ENCODE results near the gene CD200R1L. TPM values are rescaled to one million over a fixed set of nuclear protein-coding genes. Genes with fewer than 3 reads are reported as not detected.
"Not testable (repeated sequence)": the region's sequence is repeated elsewhere in the genome, so short reads cannot be mapped to it uniquely, and the experiment has no call there.

CD200R1L gene, protein sequence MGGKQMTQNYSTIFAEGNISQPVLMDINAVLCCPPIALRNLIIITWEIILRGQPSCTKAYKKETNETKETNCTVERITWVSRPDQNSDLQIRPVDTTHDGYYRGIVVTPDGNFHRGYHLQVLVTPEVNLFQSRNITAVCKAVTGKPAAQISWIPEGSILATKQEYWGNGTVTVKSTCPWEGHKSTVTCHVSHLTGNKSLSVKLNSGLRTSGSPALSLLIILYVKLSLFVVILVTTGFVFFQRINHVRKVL
- not detected in 2 replicates for total RNA-seq (2014; rRNA removed; shearing (Covaris generic))
- not detected in 2 replicates for polyA plus RNA-seq (2015; cell fraction: cytosol; rRNA removed)
- not detected in 2 replicates for polyA plus RNA-seq (2015; cell fraction: nucleus; rRNA removed)

DNA sequence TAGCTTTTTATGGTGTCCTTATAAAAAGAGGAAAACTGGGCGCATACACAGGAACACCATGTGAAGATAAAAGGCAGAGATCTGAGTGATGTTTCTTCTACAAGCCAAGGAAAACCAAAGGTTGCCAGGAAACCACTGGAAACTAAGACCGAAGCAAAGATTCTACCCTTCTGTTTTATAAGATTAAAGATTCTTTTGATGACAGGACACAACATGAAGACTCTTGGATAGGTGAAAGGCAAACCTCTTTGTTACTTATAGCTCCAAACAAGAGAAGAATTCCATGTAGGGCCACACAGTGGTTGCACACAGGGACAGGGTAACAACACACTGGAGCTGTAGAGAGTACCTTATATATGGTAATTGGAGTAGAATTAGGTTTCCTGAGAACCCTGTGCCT lies at the start of gene CD200R1L:
Gene CD200R1L, minus strand, starts transcription at position 101 of the 400 bp plus-strand sequence. CDS start 17,497 bp downstream, outside the sequence.
- no peak for DNase-seq (ENCODE audit: low read depth, low spot score)
- in situ Hi-C loops (cut with HindIII; ENCODE audit: low pct_unique_long_range_greater_than_20kb, low sequenced_read_pairs): no loop called here

DNA sequence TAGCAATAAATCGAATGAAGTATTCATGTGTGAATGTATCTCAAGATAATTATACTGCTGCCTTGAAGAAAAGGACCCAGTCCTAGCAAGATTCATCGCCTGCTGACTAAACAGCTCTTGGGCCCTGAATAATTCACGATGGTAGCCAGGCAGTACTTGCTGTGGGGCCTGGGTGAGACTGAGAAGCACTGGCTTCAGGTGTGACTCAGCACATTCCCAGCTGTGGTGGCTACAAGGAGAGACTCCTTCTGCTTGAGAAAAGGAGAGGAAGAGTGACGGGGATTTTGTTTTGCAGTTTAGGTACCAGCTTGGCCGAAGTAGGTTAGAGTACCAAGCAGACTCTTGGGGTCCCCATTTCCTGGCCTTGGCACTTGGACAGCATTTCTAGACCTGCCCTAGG lies 47.6 kb upstream of the CD200R1L start:
- DNase-seq (ENCODE audit: low read depth, low spot score): no peak
- in situ Hi-C loops (cut with HindIII; ENCODE audit: low pct_unique_long_range_greater_than_20kb, low sequenced_read_pairs): no loop called here

DNA sequence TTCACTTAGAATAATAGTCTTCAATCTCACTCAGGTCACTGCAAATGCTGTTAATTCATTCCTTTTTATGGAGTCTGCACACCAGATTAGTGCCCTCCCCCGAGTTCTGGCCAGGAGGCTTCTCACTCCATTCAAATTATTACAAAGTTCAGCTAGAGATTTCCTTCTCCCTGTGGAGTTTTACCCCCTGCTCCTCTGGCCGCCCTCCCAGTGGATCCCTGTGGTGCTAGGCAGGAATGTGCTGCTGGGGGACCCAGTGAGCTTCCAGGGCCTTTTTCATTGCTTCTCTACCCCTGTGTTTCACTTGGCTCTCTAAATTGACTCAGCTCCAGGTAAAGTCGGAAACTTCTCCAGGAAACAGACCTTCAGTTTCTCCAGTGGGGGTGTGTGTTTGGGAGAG lies 42.7 kb upstream of the CD200R1L start:
- in situ Hi-C loops (cut with HindIII; ENCODE audit: low pct_unique_long_range_greater_than_20kb, low sequenced_read_pairs): no loop called here

DNA sequence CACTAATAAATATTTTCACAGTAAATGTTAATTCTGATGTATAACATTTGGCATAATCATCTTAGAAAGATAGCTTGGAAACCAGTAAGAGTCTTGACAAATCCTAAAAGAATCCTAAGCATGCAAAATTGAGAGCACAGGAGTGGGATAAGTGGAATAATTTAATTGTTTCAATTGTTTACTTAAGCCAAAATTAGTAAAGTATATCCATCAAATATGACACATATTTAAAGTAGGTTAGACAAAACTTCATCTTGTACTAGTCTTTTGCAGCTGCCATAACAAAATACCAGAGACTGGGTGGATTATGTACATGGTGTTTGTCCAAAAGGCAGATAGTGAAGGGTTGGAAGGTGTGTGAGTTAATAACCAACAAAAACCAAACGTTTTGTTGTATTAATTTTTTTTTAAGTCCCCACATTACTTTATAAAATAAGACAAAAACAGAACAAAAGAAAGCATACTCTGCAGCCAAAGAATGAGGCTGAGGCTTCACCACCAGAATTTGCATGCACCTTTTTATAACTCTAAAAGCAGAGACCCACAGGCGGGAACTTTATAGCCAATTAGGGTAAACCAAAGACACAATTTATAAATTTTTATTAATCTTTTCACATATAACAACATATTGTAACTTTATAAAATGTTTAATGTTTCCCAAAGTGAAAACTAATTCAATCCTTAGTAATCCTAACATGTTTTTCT lies 41.9 kb upstream of the CD200R1L start:
- DNase-seq (ENCODE audit: low read depth, low spot score): no peak
- in situ Hi-C loops (cut with HindIII; ENCODE audit: low pct_unique_long_range_greater_than_20kb, low sequenced_read_pairs): no loop called here

More for the DNA sequence above, 42.7 kb upstream of the CD200R1L start:
- no peak for DNase-seq (ENCODE audit: low read depth, low spot score)

DNA sequence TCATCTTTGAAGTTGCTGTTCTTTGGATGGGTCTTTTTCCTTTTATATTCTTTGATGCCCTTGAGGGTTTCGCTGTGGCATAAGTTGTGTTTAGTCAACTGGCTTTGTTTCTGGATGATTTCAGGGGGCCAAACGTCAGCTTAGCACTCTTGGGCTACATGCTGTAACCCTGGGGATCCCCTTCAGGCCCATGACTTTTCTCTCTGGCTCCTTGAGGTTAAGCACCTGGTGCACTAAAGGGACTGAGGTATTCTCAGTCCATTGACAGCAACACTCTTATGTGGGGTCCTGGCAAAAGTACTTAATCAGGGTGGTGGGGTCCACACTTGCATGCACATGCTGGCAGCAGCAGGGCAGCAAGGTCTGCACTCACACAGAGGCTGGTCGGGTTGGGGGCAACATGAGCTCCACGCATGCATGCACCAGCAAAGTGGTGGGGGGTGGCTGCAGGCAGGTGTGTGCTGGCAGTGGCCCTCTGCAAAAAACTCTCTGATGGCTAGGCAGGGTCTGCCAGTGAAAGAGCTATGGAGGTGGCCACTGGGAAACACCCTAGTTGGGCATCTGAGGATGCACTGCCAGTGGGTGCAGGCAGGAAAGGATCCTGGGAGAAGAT lies 38.1 kb upstream of the CD200R1L start:
- in situ Hi-C loops (cut with HindIII; ENCODE audit: low pct_unique_long_range_greater_than_20kb, low sequenced_read_pairs): no loop called here
- DNase-seq (ENCODE audit: low read depth, low spot score): no peak

DNA sequence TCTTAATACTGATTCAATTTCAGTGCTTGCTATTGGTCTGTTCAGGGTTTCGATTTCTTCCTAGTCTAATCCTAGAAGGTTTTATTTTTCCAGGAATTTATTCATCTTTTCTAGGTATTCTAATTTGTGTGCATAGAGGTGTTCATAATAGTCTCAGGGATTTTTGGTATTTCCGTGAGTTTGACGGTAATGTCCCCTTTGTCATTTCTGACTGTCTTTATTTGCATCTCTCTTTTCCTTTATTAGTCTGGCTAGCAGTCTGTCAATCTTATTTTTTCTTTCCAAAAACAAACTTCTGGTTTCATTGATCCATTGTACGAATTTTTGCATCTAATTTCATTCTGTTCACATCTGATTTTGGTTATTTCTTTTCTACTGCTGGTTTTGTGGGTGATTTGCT lies 35.2 kb upstream of the CD200R1L start:
- in situ Hi-C loops (cut with HindIII; ENCODE audit: low pct_unique_long_range_greater_than_20kb, low sequenced_read_pairs): no loop called here

DNA sequence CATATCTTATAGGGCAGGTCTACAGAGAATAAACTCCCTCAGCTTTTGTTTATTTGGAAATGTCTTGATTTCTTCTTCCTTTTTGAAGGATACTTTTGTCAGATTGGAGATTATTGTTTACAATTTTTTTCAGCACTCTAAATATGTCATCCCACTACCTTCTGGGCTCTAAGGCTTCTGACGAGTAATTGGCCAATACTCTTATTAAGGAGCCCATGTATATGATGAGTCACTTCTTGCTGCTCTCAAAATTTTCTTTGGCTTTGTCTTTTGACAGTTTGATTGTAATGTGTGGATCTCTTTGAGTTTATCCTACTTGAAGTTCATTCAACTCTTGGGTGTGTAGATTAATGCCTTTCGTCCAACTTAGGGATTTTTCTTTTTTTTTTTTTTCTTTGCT lies 28.9 kb upstream of the CD200R1L start:
- in situ Hi-C loops (cut with HindIII; ENCODE audit: low pct_unique_long_range_greater_than_20kb, low sequenced_read_pairs): no loop called here
- no peak for DNase-seq (ENCODE audit: low read depth, low spot score)

More for the DNA sequence above, 35.2 kb upstream of the CD200R1L start:
- no peak for DNase-seq (ENCODE audit: low read depth, low spot score)

DNA sequence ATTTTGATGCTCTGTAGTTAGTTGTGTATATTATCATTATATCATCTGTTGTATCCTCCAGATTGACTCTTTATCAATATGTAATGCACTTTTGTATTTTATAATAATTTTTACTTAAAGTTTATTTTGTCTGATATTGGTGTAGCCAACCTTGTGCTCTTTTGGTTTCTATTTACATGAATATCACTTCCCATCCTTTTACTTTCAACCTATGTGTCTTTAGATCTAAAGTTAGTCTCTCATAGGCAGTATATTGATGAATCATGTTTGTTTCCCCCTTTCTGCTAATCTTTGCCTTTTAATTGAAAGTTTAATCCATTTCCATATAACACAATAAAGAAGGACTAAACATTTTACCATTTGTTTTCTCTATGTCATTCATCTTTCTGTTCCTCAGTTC lies 28.1 kb upstream of the CD200R1L start:
- DNase-seq (ENCODE audit: low read depth, low spot score): no peak
- in situ Hi-C loops (cut with HindIII; ENCODE audit: low pct_unique_long_range_greater_than_20kb, low sequenced_read_pairs): no loop called here

DNA sequence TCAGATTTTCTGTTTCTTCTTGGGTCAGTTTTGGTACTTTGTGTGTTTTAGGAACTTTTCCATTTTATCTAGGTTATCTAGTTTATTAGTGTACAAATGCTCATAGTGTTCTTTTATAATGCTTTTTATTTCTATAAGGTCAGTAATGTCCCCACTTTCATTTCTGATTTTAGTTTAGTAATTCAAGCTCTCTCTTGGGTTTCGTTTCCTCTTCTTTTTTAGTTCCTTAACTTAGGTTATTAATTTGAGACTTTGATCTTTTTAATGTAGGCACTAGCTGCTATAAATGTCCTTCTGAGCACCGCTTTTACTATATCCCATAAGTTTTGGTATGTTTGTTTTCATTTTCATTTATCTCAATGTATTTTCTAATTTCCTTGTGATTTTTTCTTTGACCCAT lies 27.0 kb upstream of the CD200R1L start:
- in situ Hi-C loops (cut with HindIII; ENCODE audit: low pct_unique_long_range_greater_than_20kb, low sequenced_read_pairs): no loop called here
- DNase-seq (ENCODE audit: low read depth, low spot score): no peak

DNA sequence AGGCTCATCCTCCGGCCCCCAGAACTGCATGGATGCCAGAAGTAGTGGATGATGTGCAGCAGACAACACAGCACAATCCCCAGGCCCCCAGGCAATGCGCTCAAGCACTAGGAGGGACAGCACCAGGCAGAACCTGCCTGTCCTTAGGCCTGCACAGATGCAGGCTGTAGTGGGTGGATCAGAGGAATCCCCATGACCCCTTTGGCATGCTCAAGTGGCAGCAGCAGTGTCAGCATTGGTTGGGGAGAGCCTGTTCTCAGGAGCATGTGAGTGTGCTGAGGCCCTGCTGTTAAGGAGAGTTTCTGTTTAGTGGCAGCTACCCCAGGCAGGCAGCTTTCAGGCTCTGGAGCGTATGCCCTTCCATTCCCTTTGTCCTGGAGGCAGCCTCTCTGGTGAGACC lies 25.1 kb upstream of the CD200R1L start:
- in situ Hi-C loops (cut with HindIII; ENCODE audit: low pct_unique_long_range_greater_than_20kb, low sequenced_read_pairs): no loop called here
- no peak for DNase-seq (ENCODE audit: low read depth, low spot score)

DNA sequence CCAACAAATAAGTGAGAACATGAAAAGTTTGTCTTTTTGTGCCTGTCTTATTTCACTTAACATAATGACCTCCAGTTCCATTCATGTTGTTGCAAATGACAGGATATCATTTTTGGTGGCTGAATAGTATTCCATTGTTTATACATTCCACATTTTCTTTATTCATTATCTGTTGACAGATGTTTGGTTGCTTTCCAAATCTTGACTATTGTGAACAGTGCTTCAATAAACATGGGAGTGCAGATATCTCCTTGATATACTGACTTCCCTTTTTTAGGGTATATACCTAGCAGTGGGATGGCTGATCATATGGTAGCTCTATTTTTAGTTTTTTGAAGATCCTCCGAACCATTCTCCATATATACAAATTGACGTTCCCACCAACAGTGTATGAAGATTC lies 19.1 kb upstream of the CD200R1L start:
- DNase-seq (ENCODE audit: low read depth, low spot score): no peak
- in situ Hi-C loops (cut with HindIII; ENCODE audit: low pct_unique_long_range_greater_than_20kb, low sequenced_read_pairs): no loop called here

DNA sequence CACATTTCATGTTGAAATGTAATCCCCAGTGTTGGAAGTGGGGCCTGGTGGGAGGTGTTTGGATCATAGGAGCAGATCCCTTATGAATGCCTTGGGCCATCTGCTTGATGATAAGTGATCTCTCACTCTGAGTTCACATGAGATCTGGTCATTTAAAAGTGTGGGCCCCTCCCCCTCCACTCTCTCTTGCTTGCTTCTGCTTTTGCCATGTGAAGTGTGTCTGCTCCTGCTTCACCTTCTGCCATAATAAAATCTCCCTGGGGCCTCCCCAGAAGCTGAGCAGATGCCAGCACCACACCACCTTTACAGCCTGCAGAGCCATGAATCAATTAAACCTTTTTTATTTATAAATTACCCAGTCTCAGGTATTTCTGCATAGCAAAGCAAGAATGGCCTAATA lies 14.2 kb upstream of the CD200R1L start:
- in situ Hi-C loops (cut with HindIII; ENCODE audit: low pct_unique_long_range_greater_than_20kb, low sequenced_read_pairs): no loop called here
- no peak for DNase-seq (ENCODE audit: low read depth, low spot score)

DNA sequence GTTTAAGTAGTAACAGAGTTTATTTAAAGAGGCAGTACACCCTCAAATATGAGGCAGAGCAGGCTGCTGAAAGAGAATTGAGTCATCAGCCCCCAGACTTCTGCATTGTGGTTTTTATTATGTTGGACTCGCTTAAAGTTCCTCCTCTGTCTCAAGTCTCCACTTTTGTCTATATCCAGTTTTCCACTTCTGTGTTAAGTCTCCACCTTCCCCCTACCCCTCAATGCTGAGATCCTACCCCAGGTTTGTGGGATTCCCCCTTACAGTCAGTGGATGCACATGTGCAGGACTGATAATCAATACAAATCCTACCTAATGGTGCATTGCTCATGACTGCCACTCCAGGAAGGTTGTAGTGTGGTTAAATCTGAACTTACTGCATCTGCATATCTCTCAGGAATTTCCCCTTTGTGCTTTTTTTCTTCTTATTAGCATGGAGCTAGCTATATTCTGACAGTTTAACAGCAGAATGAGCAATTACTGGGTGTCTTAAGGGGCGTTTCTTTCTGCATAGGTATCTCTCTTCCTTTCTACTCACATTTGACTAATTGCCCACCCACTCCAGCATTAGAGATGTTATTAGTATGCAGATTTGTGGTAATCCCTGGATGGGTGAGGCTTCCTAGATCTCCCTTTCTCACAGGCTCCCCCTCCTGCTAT lies 11.9 kb upstream of the CD200R1L start:
- in situ Hi-C loops (cut with HindIII; ENCODE audit: low pct_unique_long_range_greater_than_20kb, low sequenced_read_pairs): no loop called here
- no peak for DNase-seq (ENCODE audit: low read depth, low spot score)

DNA sequence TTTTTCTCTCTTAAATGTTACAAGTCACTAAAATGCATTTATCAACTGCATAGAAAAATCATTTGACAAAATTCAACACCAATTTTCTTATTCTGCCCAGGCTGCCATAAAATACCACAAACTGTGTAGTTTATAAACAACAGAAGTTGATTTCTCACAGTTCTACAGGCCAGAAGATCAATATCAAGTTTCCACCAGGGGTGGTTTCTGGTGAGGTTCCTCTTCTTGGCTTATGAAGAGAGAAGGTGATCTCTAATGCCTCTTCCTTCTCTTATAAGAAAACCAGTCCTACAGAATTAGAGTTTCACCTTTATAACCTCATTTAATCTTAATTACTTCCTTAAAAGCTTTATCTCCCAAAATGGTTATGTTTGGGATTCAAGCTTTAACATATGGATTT lies 10.9 kb upstream of the CD200R1L start:
- DNase-seq (ENCODE audit: low read depth, low spot score): no peak

DNA sequence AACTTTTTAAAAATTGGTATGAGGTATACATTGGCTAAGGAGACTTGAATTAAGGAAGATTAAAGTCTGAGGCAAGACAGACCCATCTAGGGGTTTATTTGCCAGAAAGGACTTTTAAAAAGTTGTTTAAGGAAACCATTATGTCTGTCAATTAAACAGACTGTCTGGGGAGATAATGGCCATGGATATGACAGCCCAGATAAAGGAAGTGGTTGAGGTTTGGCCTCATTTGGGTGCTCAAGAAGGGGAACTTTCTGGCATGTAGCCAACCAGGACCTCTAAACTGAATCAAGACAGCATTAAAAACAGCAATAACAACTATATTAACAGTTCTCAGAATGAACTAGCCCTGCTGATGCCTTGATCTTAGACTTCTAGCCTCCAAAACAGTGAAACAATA lies 9.9 kb upstream of the CD200R1L start:
- in situ Hi-C loops (cut with HindIII; ENCODE audit: low pct_unique_long_range_greater_than_20kb, low sequenced_read_pairs): no loop called here
- DNase-seq (ENCODE audit: low read depth, low spot score): no peak

More for the DNA sequence above, 10.9 kb upstream of the CD200R1L start:
- in situ Hi-C loops (cut with HindIII; ENCODE audit: low pct_unique_long_range_greater_than_20kb, low sequenced_read_pairs): no loop called here

DNA sequence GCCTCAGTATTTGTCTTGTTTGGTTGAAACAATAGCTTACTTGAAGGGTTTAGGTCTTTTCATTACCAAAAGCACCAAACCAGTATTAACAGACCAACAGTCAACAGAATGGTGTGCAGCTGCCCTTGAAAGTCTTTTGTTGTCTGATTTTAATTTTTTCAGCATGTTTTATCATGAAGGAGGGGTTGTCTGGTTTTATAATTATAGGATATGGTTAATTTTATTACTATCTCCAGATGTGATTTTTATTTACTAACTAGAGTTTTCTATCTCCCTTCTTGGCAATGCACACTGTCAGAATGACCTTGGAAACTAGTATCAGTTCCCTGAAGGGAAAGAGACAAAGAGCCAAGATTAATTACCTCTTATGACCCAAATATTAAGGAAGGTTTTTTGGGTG lies 9.2 kb upstream of the CD200R1L start:
- in situ Hi-C loops (cut with HindIII; ENCODE audit: low pct_unique_long_range_greater_than_20kb, low sequenced_read_pairs): no loop called here
- no peak for DNase-seq (ENCODE audit: low read depth, low spot score)

DNA sequence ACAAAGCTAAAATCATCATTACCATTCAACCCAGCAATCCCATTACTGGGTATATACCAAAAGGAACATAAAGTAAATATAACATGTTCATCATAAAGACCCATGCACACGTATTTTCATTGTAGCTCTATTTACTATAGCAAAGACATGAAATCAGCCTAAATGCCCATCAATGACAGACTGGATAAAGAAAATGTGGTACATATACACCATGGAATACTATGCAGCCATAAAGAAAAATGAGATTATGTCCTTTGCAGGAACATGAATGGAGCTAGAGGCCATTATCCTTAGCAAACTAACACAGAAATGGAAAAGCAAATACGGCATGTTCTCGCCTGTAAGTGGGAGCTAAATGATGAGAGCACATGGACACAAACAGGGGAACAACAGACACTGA lies 8.4 kb upstream of the CD200R1L start:
- DNase-seq (ENCODE audit: low read depth, low spot score); in situ Hi-C loops (cut with HindIII; ENCODE audit: low pct_unique_long_range_greater_than_20kb, low sequenced_read_pairs): not testable (repeated sequence)

DNA sequence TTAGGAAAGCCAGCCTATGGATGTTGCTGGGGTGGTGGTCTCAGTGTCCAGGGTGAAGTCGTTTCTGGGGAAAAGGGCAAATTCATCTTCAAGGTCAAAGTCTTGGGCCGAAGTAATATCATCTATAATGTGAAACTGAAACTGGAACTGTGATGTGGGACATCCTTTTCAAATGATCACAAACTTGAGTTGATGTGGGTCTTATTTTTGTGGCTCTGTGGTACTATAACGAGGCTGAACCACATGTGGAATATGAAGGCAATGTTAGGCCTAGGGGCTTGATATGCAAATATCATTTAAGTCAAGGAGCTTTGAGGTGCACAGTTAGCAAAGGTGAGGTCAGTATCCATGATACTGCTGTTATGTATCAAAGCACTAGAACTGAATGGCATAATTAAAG lies 1.5 kb upstream of the CD200R1L start:
- in situ Hi-C loops (cut with HindIII; ENCODE audit: low pct_unique_long_range_greater_than_20kb, low sequenced_read_pairs): no loop called here
- DNase-seq (ENCODE audit: low read depth, low spot score): no peak
